Measurements from ENCODE around the gene TENM3. TPM values are rescaled to one million over a fixed set of nuclear protein-coding genes. Genes with fewer than 3 reads are reported as not detected.

The TENM3 gene
- total RNA-seq, 2 experiments from 2014 or later, result not detected

- Histone ChIP-seq H3K4me1 (ENCODE audit: insufficient read depth, low read length, poor library complexity, severe bottlenecking) (no peaks in the 10 kb centered on the region), H2AFZ (ENCODE audit: low read length) (no peak overlapping the region), H4K20me1 (ENCODE audit: insufficient read depth, low read length) (no peaks in the 10 kb centered on the region), H3K79me2 (ENCODE audit: insufficient read depth, low read depth, low read length) (no peaks in the 10 kb centered on the region), H3K9me3 (ENCODE audit: low read length) (0 out of 2 replicates have a peak, but pooled peaks cover 11% of the 10 kb centered on the region), H3K4me3 (ENCODE audit: low read depth, low read length, poor library complexity, severe bottlenecking) (no peak overlapping the region), H3K36me3 (ENCODE audit: insufficient read depth, low read length) (no peaks in the 10 kb centered on the region), H3K27ac (ENCODE audit: low read depth, low read length, poor library complexity, severe bottlenecking) (no peak overlapping the region), H3K9me2 (ENCODE audit: insufficient read depth, low read length) (no peaks in the 10 kb centered on the region), H3K4me2 (ENCODE audit: low read length) (no peak overlapping the region)
- TF ChIP-seq CTCF (conservative IDR thresholded peaks at IDR 0.05; ENCODE audit: low read length) (no peak), EZH2phosphoT487 (IDR thresholded peaks at IDR 0.05; ENCODE audit: borderline replicate concordance, low read depth, low read length) (no peak)
- ChIA-PET POLR2A (no interaction called here), CTCF (ENCODE audit: unreplicated experiment) (no interaction called here)
- no peak for DNase-seq (ENCODE audit: low spot score)
- BruUV-seq (replicated peaks), result no TSS peak
- intact Hi-C loops (cut with micrococcal nuclease; ENCODE audit: unreplicated experiment), result no loop called here
Measured at GRCh38 chr4:182411391-182411790, 168.2 kb downstream of the TENM3 start.

GRCh38 chr4:182413550-182413949, 170.3 kb downstream of the TENM3 start:
- H3K27ac ChIP-seq (ENCODE audit: low read depth, low read length, poor library complexity, severe bottlenecking), result no peak overlapping the region
- TF ChIP-seq CTCF (conservative IDR thresholded peaks at IDR 0.05; ENCODE audit: low read length) (no peak), EZH2phosphoT487 (IDR thresholded peaks at IDR 0.05; ENCODE audit: borderline replicate concordance, low read depth, low read length) (no peak)
- H3K79me2 ChIP-seq (ENCODE audit: insufficient read depth, low read depth, low read length), result no peaks in the 10 kb centered on the region
- no peaks in the 10 kb centered on the region for H3K4me1 ChIP-seq (ENCODE audit: insufficient read depth, low read length, poor library complexity, severe bottlenecking)
- H2AFZ ChIP-seq (ENCODE audit: low read length), result no peak overlapping the region
- DNase-seq (ENCODE audit: low spot score), result no peak
- H3K4me3 ChIP-seq (ENCODE audit: low read depth, low read length, poor library complexity, severe bottlenecking), result no peak overlapping the region
- 0 out of 2 replicates have a peak, but pooled peaks cover 11% of the 10 kb centered on the region for H3K9me3 ChIP-seq (ENCODE audit: low read length)
- H3K4me2 ChIP-seq (ENCODE audit: low read length), result no peak overlapping the region
- BruUV-seq (replicated peaks), result no TSS peak
- intact Hi-C loops (cut with micrococcal nuclease; ENCODE audit: unreplicated experiment), result no loop called here
- H3K9me2 ChIP-seq (ENCODE audit: insufficient read depth, low read length), result no peaks in the 10 kb centered on the region
- CTCF ChIA-PET (ENCODE audit: unreplicated experiment), result no interaction called here
- POLR2A ChIA-PET, result no interaction called here
- no peaks in the 10 kb centered on the region for H4K20me1 ChIP-seq (ENCODE audit: insufficient read depth, low read length)
- no peaks in the 10 kb centered on the region for H3K36me3 ChIP-seq (ENCODE audit: insufficient read depth, low read length)

GRCh38 chr4:182415116-182415515, 171.9 kb downstream of the TENM3 start:
- H3K4me2 ChIP-seq (ENCODE audit: low read length), result no peak overlapping the region
- ChIA-PET POLR2A (no interaction called here), CTCF (ENCODE audit: unreplicated experiment) (no interaction called here)
- no peak for DNase-seq (ENCODE audit: low spot score)
- H3K36me3 ChIP-seq (ENCODE audit: insufficient read depth, low read length), result no peaks in the 10 kb centered on the region
- no peaks in the 10 kb centered on the region for H3K79me2 ChIP-seq (ENCODE audit: insufficient read depth, low read depth, low read length)
- H3K4me1 ChIP-seq (ENCODE audit: insufficient read depth, low read length, poor library complexity, severe bottlenecking), result no peaks in the 10 kb centered on the region
- no TSS peak for BruUV-seq (replicated peaks)
- no peak overlapping the region for H3K27ac ChIP-seq (ENCODE audit: low read depth, low read length, poor library complexity, severe bottlenecking)
- TF ChIP-seq CTCF (conservative IDR thresholded peaks at IDR 0.05; ENCODE audit: low read length) (no peak), EZH2phosphoT487 (IDR thresholded peaks at IDR 0.05; ENCODE audit: borderline replicate concordance, low read depth, low read length) (no peak)
- no peaks in the 10 kb centered on the region for H3K9me2 ChIP-seq (ENCODE audit: insufficient read depth, low read length)
- H3K4me3 ChIP-seq (ENCODE audit: low read depth, low read length, poor library complexity, severe bottlenecking), result no peak overlapping the region
- intact Hi-C loops (cut with micrococcal nuclease; ENCODE audit: unreplicated experiment), result no loop called here
- no peak overlapping the region for H2AFZ ChIP-seq (ENCODE audit: low read length)
- H3K9me3 ChIP-seq (ENCODE audit: low read length), result 0 out of 2 replicates have a peak, but pooled peaks cover 11% of the 10 kb centered on the region
- H4K20me1 ChIP-seq (ENCODE audit: insufficient read depth, low read length), result no peaks in the 10 kb centered on the region

Data from OCI-LY7 (cell line).